CD14-positive monocyte (primary cell): ENCODE measurements around the gene MED13L. TPM values are rescaled to one million over a fixed set of nuclear protein-coding genes. Genes with fewer than 3 reads are reported as not detected.

Experiments used
- DNase-seq, 3 donors: peaks; one replicate each; pipeline ENCODE4 v3.0.0-alpha.2; 2011 to 2022
- H2AFZ ChIP-seq: 2 replicates; pipeline ENCODE4 v1.6.0; 2012; ENCODE audit warnings: mild to moderate bottlenecking, low read depth, low read length, inconsistent platforms; ENCODE audit not compliant: insufficient read depth, poor library complexity, severe bottlenecking
- H3K27ac ChIP-seq, 2 donors: 1 replicate in 1 of 2; 2 replicates in 1 of 2; pipeline ENCODE4 v1.5.1; 2012 to 2013; ENCODE audit warnings: low read length in 2 of 2, control low read depth in 1 of 2, inconsistent platforms in 1 of 2, low read depth in 1 of 2, mild to moderate bottlenecking in 1 of 2
- H3K27me3 ChIP-seq, 2 donors: one replicate each; pipeline versions ENCODE4 v1.6.0 to v1.6.1; 2011 to 2013; ENCODE audit warnings: low read length in 2 of 2; ENCODE audit not compliant: control insufficient read depth in 2 of 2, insufficient read depth in 2 of 2
- H3K36me3 ChIP-seq, 2 donors: replicated peaks in 1 of 2; 1 replicate in 1 of 2; 2 replicates in 1 of 2; pipeline versions ENCODE4 v1.5.1 to v1.6.1; 2012 to 2013; ENCODE audit warnings: low read length in 2 of 2, control low read depth in 1 of 2, inconsistent platforms in 1 of 2, mild to moderate bottlenecking in 1 of 2; ENCODE audit not compliant: insufficient read depth in 2 of 2, control insufficient read depth in 1 of 2
- H3K4me1 ChIP-seq, 2 donors: 1 replicate in 1 of 2; 2 replicates in 1 of 2; pipeline versions ENCODE4 v1.5.1 to v1.6.1; 2012 to 2013; ENCODE audit warnings: low read length in 2 of 2, control low read depth in 1 of 2, inconsistent platforms in 1 of 2, mild to moderate bottlenecking in 1 of 2, moderate library complexity in 1 of 2; ENCODE audit not compliant: insufficient read depth in 2 of 2, control insufficient read depth in 1 of 2
- H3K4me2 ChIP-seq: replicated peaks from 2 replicates; pipeline ENCODE3; 2012; ENCODE audit warnings: low read length, moderate library complexity, mild to moderate bottlenecking; ENCODE audit not compliant: poor library complexity, severe bottlenecking; ENCODE audit errors: extremely low read depth
- H3K4me3 ChIP-seq, 3 experiments: fragments of 200-600 bp in 1 of 3; sonication (generic) in 1 of 3; replicated peaks in 1 of 3; 1 replicate in 2 of 3; 2 replicates in 1 of 3; pipeline ENCODE4 v1.5.1; 2011 to 2013; ENCODE audit warnings: low read length in 3 of 3, mild to moderate bottlenecking in 3 of 3, control low read depth in 2 of 3, low read depth in 2 of 3, inconsistent platforms in 1 of 3, moderate library complexity in 1 of 3
- H3K79me2 ChIP-seq: 2 replicates; pipeline ENCODE4 v1.6.0; 2012; ENCODE audit warnings: mild to moderate bottlenecking, control low read depth, inconsistent platforms, low read length, moderate library complexity; ENCODE audit not compliant: insufficient read depth
- H3K9ac ChIP-seq: 2 replicates; pipeline ENCODE4 v1.6.0; 2017; ENCODE audit warnings: low read length, mild to moderate bottlenecking; ENCODE audit not compliant: insufficient read depth, poor library complexity, severe bottlenecking
- H3K9me3 ChIP-seq, 2 donors: replicated peaks in 1 of 2; 1 replicate in 1 of 2; 2 replicates in 1 of 2; pipeline versions ENCODE4 v1.5.1 to v1.6.1; 2012 to 2013; ENCODE audit warnings: low read length in 2 of 2, control low read depth in 1 of 2; ENCODE audit not compliant: control insufficient read depth in 1 of 2, insufficient read depth in 1 of 2
- H4K20me1 ChIP-seq: 2 replicates; pipeline ENCODE4 v1.6.0; 2012; ENCODE audit warnings: mild to moderate bottlenecking, low read length, control low read depth, moderate library complexity; ENCODE audit not compliant: insufficient read depth
- H3K27ac Mint-ChIP-seq, 7 donors: one replicate each; pipeline ENCODE4 v1.8.0; 2020; ENCODE audit warnings: mild to moderate bottlenecking in 7 of 7, mixed read lengths in 7 of 7, moderate library complexity in 6 of 7, inconsistent platforms in 2 of 7
- H3K27me3 Mint-ChIP-seq, 3 donors: one replicate each; pipeline ENCODE4 v1.8.0; 2021 to 2022; ENCODE audit warnings: low read depth in 3 of 3, mild to moderate bottlenecking in 3 of 3, mixed read lengths in 3 of 3, moderate library complexity in 3 of 3, inconsistent platforms in 1 of 3
- H3K36me3 Mint-ChIP-seq, 2 donors: one replicate each; pipeline ENCODE4 v1.8.0; 2020; ENCODE audit warnings: mixed read lengths in 2 of 2, inconsistent platforms in 1 of 2, mild to moderate bottlenecking in 1 of 2
- H3K4me1 Mint-ChIP-seq: one replicate; pipeline ENCODE4 v1.8.0; 2020; ENCODE audit warnings: mild to moderate bottlenecking, mixed read lengths
- H3K4me3 Mint-ChIP-seq, 2 donors: one replicate each; pipeline ENCODE4 v1.8.0; 2020; ENCODE audit warnings: mild to moderate bottlenecking in 2 of 2, mixed read lengths in 2 of 2, moderate library complexity in 1 of 2
- H3K9me3 Mint-ChIP-seq, 7 donors: one replicate each; pipeline ENCODE4 v1.8.0; 2020 to 2022; ENCODE audit warnings: mixed read lengths in 7 of 7, mild to moderate bottlenecking in 6 of 7, moderate library complexity in 6 of 7, inconsistent platforms in 2 of 7
- CTCF ChIP-seq: fragments of 200-600 bp; IDR thresholded peaks from one replicate; pipeline ENCODE4 v1.8.0; 2022; ENCODE audit warnings: antibody characterized with exemption, mild to moderate bottlenecking
- WGBS: methylation state at CpG from one replicate; pipeline ENCODE4 v1.1.5; 2013; ENCODE audit warnings: missing lambda C conversion rate; ENCODE audit not compliant: insufficient coverage; 5-methylcytosine and 5-hydroxymethylcytosine counted together
- intact Hi-C, 2 donors: fragments of 100-400 bp; cut with micrococcal nuclease; formaldehyde crosslinking; loops; one replicate each; pipeline versions ENCODE4 v1.15.0 to v1.15.1; 2023
- polyA plus RNA-seq, 3 donors: library from polyadenylated mRNA; depleted of rRNA in 1 of 3; unstranded in 2 of 3; stranded (reverse) in 1 of 3; fragments of 300-500 nt in 2 of 3; fragments of >200 nt in 1 of 3; fragmentation: Illumina TruSeq in 2 of 3; gene quantifications; 1 replicate in 2 of 3; 2 replicates in 1 of 3; pipeline ENCODE4 v1.2.3, GENCODE V29; 2012 to 2021

The MED13L gene
- polyA plus RNA-seq, 3 donors = 4.4 to 42.0 (median 7.5) TPM

GRCh38 chr12:116096874-116097273, 180.6 kb downstream of the MED13L start:
- no peak for DNase-seq
- H4K20me1 ChIP-seq = peaks cover 99% of the 10 kb centered on the region
- Mint-ChIP-seq H3K36me3 (peaks cover 17 to 40% of the 10 kb centered on the region in 2 donors), H3K9me3 (no peaks in the 10 kb centered on the region), H3K27ac (peak overlapping the region in 1 of 7 donors; percentile 42), H3K4me3 (no peak overlapping the region), H3K27me3 (no peaks in the 10 kb centered on the region), H3K4me1 (peaks cover 17% of the 10 kb centered on the region)
- peaks cover 8 to 14% of the 10 kb centered on the region in 2 donors for H3K4me1 ChIP-seq
- H2AFZ ChIP-seq = no peak overlapping the region
- no peak overlapping the region for H3K27ac ChIP-seq
- peaks cover 94% of the 10 kb centered on the region for H3K79me2 ChIP-seq
- WGBS = 78% methylated on average over 1 of the region's 5 CpGs
- peaks cover 5 to 30% of the 10 kb centered on the region in 2 donors for H3K36me3 ChIP-seq
- no peak overlapping the region for H3K4me3 ChIP-seq
- no peak overlapping the region for H3K9ac ChIP-seq
- intact Hi-C loops = no loop called here
- no peak for TF ChIP-seq CTCF
- H3K9me3 ChIP-seq = no peaks in the 10 kb centered on the region
- no peak overlapping the region for H3K4me2 ChIP-seq
- no peaks in the 10 kb centered on the region for H3K27me3 ChIP-seq

GRCh38 chr12:116094475-116094874, 183.0 kb downstream of the MED13L start:
- Histone ChIP-seq H3K27me3 (no peaks in the 10 kb centered on the region), H3K79me2 (peaks cover 94% of the 10 kb centered on the region), H3K4me1 (peaks cover 8 to 11% of the 10 kb centered on the region in 2 donors), H3K36me3 (peaks cover 8 to 48% of the 10 kb centered on the region in 2 donors), H3K4me2 (no peak overlapping the region), H2AFZ (no peak overlapping the region), H3K9me3 (no peaks in the 10 kb centered on the region), H4K20me1 (peaks cover 99% of the 10 kb centered on the region), H3K9ac (no peak overlapping the region), H3K4me3 (no peak overlapping the region), H3K27ac (no peak overlapping the region)
- no peak for DNase-seq
- Mint-ChIP-seq H3K27ac (no peak overlapping the region), H3K4me3 (no peak overlapping the region), H3K4me1 (peaks cover 12% of the 10 kb centered on the region), H3K36me3 (peaks cover 24 to 39% of the 10 kb centered on the region in 2 donors), H3K9me3 (no peaks in the 10 kb centered on the region), H3K27me3 (no peaks in the 10 kb centered on the region)
- intact Hi-C loops = no loop called here
- no peak for TF ChIP-seq CTCF
